ENCODE data around the gene CPNE4.

- TF ChIP-seq EZH2 (IDR thresholded peaks at IDR 0.05) (no peak), POLR2AphosphoS5 (IDR thresholded peaks at IDR 0.05; ENCODE audit: borderline replicate concordance, low read depth, low read length) (no peak)
Observed at GRCh38 chr3:131819381-131820055, 215.3 kb downstream of the CPNE4 start.

Measured in SK-N-MC (cell line).